ENCODE measurements around the gene RABGAP1L. TPM values are rescaled to one million over a fixed set of nuclear protein-coding genes. Genes with fewer than 3 reads are reported as not detected.
"Not testable (repeated sequence)": the region's sequence is repeated elsewhere in the genome, so short reads cannot be mapped to it uniquely, and the experiment has no call there.

The RABGAP1L gene
- total RNA-seq, 4 donors from 2014 or later: 38.8 to 54.7 (median 50.5) TPM

DNA sequence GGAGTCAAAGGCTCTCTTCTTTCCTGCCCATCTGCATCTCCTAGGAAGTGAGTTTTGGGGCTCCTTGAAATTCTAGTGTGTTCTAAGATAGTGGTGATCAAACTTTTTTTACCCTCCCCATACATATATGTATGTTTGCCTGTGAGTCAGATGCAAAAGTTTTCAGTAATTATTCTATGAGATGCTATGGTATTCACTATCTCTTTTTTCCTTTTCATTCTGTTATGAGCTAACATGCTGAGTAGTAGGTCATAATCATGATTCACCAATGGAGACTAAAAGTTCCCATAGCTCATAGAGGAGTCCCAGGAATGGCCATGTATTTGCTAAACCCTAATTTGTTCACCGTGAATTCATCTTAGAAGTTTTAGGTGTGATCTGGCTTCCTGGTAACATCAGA is 424.0 kb downstream of the RABGAP1L start:
- TF ChIP-seq CTCF (IDR thresholded peaks at IDR 0.05): no peak
- no peak for TF ChIP-seq POLR2A (IDR thresholded peaks at IDR 0.05)
- no peak for DNase-seq (ENCODE audit: low spot score in 2 of 2)
- 97 to 100% methylated on average over 1 of the region's 1 CpG for WGBS, 2 donors
- no peak overlapping the region for H3K4me3 ChIP-seq (ENCODE audit: low read depth, poor library complexity, severe bottlenecking)
- intact Hi-C loops (cut with DNase I; ENCODE audit: low total_unique reads): no loop called here

DNA sequence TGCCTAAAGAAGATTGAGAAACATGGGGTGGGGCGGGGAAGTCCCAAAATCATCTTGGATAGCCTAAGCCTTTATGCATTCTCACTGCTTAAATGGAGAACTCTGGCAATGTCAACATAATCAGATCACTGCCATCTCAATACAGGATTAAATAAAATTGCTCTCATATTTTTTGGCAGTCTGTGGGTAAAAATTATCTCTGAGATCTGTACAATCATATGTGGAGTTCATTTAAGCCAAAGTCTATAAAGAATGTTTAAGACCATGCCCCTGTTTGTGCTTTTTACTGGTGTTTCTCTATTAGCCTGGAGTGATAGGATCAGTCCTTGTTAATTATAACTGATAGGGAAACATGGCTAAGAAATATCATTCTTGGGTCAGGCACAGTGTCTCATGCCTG is 424.8 kb downstream of the RABGAP1L start:
- TF ChIP-seq CTCF (IDR thresholded peaks at IDR 0.05) (no peak), POLR2A (IDR thresholded peaks at IDR 0.05) (no peak)
- intact Hi-C loops (cut with DNase I; ENCODE audit: low total_unique reads): no loop called here
- 87 to 89% methylated on average over 1 of the region's 1 CpG for WGBS, 2 donors
- H3K4me3 ChIP-seq (ENCODE audit: low read depth, poor library complexity, severe bottlenecking): no peak overlapping the region
- no peak for DNase-seq (ENCODE audit: low spot score in 2 of 2)

- H3K4me3 ChIP-seq (ENCODE audit: low read depth, poor library complexity, severe bottlenecking); intact Hi-C loops (cut with DNase I; ENCODE audit: low total_unique reads); DNase-seq (ENCODE audit: low spot score in 2 of 2): not testable (repeated sequence)
Measured at GRCh38 chr1:174588618-174589017, 429.3 kb downstream of the RABGAP1L start.

DNA sequence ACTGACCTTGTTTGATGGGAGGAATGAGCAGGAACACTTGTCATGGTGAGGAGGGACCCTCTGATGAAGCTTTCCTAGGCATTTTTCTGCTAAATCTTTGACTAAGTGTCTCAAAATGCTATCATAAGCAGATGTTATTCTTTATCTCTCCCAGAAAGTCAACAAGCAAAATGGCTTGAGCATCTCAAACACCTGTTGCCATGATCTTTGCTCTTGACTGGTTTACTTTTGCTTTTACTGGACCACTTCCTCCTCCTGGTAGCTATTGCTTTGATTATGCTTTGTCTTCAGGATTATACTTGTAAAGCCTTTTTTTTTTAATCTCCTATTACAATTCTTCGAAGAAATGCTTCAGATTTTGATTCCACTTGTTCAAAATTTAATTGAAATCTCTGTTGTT is 445.9 kb downstream of the RABGAP1L start:
- 86 to 87% methylated on average over 1 of the region's 1 CpG for WGBS, 2 donors
- intact Hi-C loops (cut with DNase I; ENCODE audit: low total_unique reads): no loop called here
- H3K4me3 ChIP-seq (ENCODE audit: low read depth, poor library complexity, severe bottlenecking): no peak overlapping the region
- DNase-seq (ENCODE audit: low spot score in 2 of 2): no peak
- TF ChIP-seq CTCF (IDR thresholded peaks at IDR 0.05) (no peak), POLR2A (IDR thresholded peaks at IDR 0.05) (no peak)

DNA sequence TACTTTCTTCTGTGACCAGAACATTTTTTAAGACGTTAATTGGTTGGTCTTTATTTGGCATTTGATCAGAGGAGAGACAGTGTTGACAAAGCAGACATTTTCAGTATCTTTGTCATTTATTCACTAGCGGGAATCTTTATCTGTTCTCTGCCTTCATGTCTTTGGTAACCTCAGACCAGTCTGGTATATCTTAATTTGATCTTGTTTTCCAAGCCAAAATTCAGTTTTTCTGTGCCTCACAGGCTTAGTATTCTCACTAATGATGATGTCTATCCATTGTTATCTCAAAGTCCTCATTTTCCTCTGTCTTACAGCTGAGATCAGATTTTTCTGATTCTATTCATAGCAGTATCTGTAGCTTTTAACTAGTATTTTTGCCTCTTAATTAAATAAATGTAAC is 447.2 kb downstream of the RABGAP1L start:
- H3K4me3 ChIP-seq (ENCODE audit: low read depth, poor library complexity, severe bottlenecking): no peak overlapping the region
- 79 to 85% methylated on average over 2 of the region's 2 CpGs for WGBS, 2 donors
- intact Hi-C loops (cut with DNase I; ENCODE audit: low total_unique reads): no loop called here
- no peak for TF ChIP-seq POLR2A (IDR thresholded peaks at IDR 0.05)
- no peak for TF ChIP-seq CTCF (IDR thresholded peaks at IDR 0.05)
- DNase-seq (ENCODE audit: low spot score in 2 of 2): no peak

DNA sequence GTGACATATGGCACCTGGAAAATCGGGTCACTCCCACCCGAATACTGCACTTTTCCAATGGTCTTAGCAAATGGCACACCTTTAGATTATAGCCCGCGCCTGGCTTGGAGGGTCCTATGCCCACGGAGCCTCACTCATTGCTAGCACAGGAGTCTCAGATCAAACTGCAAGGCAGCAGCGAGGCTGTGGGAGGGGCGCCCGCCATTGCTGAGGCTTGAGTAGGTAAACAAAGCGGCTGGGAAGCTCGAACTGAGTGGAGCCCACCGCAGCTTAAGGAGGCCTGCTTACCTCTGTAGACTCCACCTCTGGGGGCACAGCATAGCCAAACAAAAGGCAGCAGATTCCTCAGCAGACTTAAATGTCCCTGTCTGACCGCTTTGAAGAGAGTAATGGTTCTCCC is 458.6 kb downstream of the RABGAP1L start:
- intact Hi-C loops (cut with DNase I; ENCODE audit: low total_unique reads); DNase-seq (ENCODE audit: low spot score in 2 of 2); H3K4me3 ChIP-seq (ENCODE audit: low read depth, poor library complexity, severe bottlenecking): not testable (repeated sequence)
- WGBS, 2 donors: 92 to 96% methylated on average over 12 of the region's 12 CpGs

GRCh38 chr1:174623324-174624035 is 464.2 kb downstream of the RABGAP1L start:
- intact Hi-C loops (cut with DNase I; ENCODE audit: low total_unique reads): no loop called here
- no peak for TF ChIP-seq CTCF (IDR thresholded peaks at IDR 0.05)
- H3K4me3 ChIP-seq (ENCODE audit: low read depth, poor library complexity, severe bottlenecking): no peak overlapping the region
- 76 to 79% methylated on average over 2 of the region's 2 CpGs for WGBS, 2 donors
- DNase-seq (ENCODE audit: low spot score in 2 of 2): no peak

All from lower leg skin (tissue), 4 donors.